GM21360 (cell line): ENCODE data around the gene GPR83.
"Not testable (repeated sequence)": the region's sequence is repeated elsewhere in the genome, so short reads cannot be mapped to it uniquely, and the experiment has no call there.

Experiments used
- ATAC-seq: cut with Tn5 transposase; IDR thresholded peaks from one replicate; pipeline ENCODE4 v1.9.1; 2021; ENCODE audit warnings: mild to moderate bottlenecking, moderate library complexity; ENCODE audit not compliant: unreplicated experiment

The GPR83 gene

DNA sequence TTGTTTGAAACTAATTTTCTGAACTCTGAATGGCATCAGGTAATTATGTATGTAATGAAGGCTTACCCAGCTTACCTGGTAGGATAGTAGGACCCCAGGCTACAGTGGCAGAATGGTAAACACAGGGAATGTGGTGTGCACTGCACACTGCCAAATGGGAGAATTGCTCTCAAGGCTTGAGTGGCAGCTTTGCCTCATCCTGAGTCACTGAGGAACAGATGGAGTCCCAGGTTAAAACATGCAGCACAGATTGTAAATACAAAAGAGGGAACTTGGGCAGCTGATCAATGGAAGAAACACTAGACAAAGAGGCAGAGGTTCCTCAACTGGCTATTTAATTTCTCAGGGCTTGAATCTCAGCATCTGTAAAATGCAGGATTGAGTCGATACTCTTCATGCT is 24.4 kb downstream of the GPR83 start:
- no peak for ATAC-seq

- not testable (repeated sequence) for ATAC-seq
Observed at GRCh38 chr11:94370576-94370975, 30.6 kb downstream of the GPR83 start.

DNA sequence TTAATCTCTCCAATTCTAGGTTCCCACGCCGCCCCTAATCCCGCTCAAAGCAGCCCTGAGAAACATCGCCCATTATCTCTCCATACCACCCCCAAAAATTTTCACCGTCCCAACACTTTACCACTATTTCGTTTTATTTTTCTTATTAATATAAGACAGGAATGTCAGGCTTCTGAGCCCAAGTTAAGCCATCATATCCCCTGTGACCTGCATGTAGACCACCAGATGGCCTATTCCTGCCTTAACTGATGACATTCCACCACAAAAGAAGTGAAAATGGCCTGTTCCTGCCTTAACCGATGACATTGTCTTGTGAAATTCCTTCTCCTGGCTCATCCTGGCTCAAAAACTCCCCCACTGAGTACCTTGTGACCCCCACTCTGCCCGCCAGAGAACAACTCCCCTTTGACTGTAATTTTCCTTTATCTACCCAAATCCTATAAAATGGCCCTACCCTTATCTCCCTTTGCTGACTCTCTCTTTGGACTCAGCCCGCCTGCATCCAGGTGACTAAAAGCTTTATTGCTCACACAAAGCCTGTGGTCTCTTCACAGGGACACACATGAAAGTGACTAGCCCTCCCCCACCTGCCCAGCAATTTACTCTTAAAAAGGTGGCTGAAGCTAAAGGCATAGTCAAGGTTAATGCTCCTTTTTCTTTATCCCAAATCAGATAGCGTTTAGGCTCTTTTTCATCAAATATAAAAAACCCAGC is 50.2 kb downstream of the GPR83 start:
- not testable (repeated sequence) for ATAC-seq

- ATAC-seq: not testable (repeated sequence)
Observed at GRCh38 chr11:94346311-94346710, 54.9 kb downstream of the GPR83 start.

GRCh38 chr11:94343495-94343894 is 57.7 kb downstream of the GPR83 start:
- no peak for ATAC-seq

- ATAC-seq: no peak
Observed at GRCh38 chr11:94342250-94342649, 59.0 kb downstream of the GPR83 start.

DNA sequence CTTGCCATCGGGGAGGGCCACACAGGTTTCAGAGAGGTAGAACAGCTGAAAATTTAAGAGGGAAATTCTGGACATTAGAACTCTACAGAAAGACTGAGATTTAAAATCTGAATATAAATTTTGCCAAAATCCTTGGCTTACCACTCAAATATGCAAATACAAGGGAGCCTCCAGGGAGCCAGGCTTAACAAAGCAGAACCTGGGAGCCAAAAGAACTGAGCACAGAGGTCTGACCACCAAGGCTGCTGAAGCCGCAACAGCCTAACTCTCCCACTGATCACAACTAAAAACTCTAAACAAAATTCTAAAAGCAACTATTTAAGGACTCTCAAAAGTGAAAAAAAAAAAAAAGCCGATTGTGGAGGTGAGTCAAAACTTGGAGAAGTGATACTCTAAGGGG is 62.6 kb downstream of the GPR83 start:
- no peak for ATAC-seq

DNA sequence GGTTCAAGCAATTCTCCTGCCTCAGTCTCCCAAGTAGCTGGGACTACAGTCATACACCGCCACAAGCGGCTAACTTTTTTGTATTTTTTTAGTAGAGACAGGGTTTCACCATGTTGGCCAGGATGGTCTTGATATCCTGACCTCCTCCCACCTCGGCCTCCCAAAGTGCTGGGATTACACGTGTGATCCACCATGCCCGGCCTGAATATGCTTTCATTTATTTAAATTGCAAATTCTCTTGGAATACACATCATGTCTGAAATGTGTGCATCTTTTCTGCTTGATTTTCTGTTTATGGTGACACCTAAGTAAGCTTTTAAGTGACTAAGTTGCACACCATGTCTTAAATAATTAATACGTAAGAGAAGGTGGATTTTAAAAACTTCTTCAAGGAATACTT is 65.2 kb downstream of the GPR83 start:
- no peak for ATAC-seq

DNA sequence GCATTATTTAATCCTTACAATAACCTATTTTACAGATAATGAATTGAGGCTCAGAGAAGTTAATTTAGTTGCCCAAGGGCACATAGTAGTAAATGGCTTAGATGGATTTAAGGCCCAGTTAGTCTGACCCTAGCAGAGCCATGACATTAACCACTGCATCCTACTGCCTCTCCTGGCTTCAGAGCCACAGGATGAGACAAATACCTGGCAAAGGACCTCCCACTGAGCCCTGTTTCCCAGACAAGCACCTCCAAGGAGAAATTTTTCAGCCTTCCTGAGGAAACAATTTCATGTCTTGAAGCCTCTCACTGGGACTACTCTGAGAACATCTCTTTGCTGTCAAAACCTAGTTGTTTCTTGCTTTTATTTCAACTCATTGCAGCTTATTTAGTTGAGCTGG is 68.4 kb downstream of the GPR83 start:
- no peak for ATAC-seq

DNA sequence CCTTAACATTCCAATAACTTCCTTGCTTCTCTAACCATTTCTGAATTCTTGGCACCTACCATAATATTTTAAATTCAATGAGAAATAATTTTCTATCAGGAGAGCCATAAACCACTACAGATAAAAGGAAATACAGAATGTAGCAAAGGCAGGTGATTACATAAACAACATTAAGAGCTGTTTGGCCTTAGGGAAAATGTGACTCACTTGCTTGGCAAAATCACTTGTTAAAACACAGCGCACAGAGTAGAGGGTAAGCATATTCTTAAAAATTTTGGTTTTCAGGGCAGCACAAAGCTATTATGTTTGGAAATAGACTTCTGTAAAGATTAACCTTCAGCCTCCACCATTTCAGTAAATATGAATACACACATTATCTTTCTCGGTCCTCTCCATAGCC is 70.4 kb downstream of the GPR83 start:
- no peak for ATAC-seq

- no peak for ATAC-seq
Observed at GRCh38 chr11:94329501-94329900, 71.7 kb downstream of the GPR83 start.

DNA sequence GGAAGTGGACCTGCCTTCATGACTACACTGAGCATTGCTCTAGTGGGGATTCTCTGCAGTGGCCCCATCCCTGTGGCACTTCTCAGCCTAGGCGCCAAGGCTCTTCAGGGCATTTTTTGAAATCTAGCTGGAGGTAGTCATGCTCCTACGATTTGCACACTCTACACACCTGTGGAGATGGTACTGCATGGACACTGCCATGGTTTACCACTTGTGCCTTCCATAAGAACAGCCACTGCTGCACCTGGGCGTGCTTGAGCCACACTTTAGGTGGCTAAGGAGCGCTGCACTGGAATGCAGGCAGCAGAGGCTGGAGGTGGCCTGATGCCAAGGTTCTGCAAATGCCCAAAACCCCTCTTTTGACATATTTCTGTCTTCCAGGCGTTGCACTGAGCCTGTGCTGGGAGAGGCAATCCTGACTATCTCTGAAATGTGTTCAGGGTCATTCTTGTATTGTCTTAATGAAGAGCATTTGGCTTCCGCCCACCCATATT is 72.6 kb downstream of the GPR83 start:
- no peak for ATAC-seq
